ENCODE measurements around the gene NUP62. TPM values are rescaled to one million over a fixed set of nuclear protein-coding genes. Genes with fewer than 3 reads are reported as not detected.

The NUP62 gene
- total and polyA plus RNA-seq, 4 donors: 14.2 to 19.8 (median 18.1) TPM

GRCh38 chr19:49907745-49908446, 21.4 kb downstream of the NUP62 start:
- Histone ChIP-seq H3K4me3 (ENCODE audit: low read depth in 1 of 3, low read length in 3 of 3) (no peak overlapping the region), H3K27me3 (ENCODE audit: control insufficient read depth in 4 of 4, insufficient read depth in 4 of 4, low read length in 3 of 4) (no peaks in the 10 kb centered on the region), H3K9me3 (ENCODE audit: control insufficient read depth in 4 of 4, low read length in 3 of 4) (no peaks in the 10 kb centered on the region), H3K9ac (ENCODE audit: low read depth in 1 of 2, low read length in 2 of 2) (no peak overlapping the region), H3K4me1 (ENCODE audit: control insufficient read depth in 4 of 4, insufficient read depth in 4 of 4, low read length in 3 of 4) (peaks cover 0 to 9% (median 4%) of the 10 kb centered on the region in 4 donors), H3K36me3 (ENCODE audit: control insufficient read depth in 4 of 4, insufficient read depth in 3 of 4, low read depth in 1 of 4, low read length in 3 of 4) (peaks cover 4 to 34% (median 14%) of the 10 kb centered on the region in 4 donors), H3K27ac (ENCODE audit: low read depth in 1 of 2, low read length in 2 of 2) (no peak overlapping the region)
- 97% methylated on average over 23 of the region's 23 CpGs for WGBS
- DNase-seq (ENCODE audit: low spot score): no peak
- TF ChIP-seq NR2F2 (IDR thresholded peaks at IDR 0.05) (no peak), JUND (IDR thresholded peaks at IDR 0.05) (no peak), HNF4G (IDR thresholded peaks at IDR 0.05) (no peak), ZBTB33 (IDR thresholded peaks at IDR 0.05) (no peak), EGR1 (IDR thresholded peaks at IDR 0.05; ENCODE audit: low read depth in 2 of 2) (no peak), SP1 (IDR thresholded peaks at IDR 0.05) (no peak), RXRA (IDR thresholded peaks at IDR 0.05) (no peak), HNF4A (conservative IDR thresholded peaks at IDR 0.05) (no peak), YY1 (IDR thresholded peaks at IDR 0.05) (no peak)
- TF ChIP-seq, protein P1, sequence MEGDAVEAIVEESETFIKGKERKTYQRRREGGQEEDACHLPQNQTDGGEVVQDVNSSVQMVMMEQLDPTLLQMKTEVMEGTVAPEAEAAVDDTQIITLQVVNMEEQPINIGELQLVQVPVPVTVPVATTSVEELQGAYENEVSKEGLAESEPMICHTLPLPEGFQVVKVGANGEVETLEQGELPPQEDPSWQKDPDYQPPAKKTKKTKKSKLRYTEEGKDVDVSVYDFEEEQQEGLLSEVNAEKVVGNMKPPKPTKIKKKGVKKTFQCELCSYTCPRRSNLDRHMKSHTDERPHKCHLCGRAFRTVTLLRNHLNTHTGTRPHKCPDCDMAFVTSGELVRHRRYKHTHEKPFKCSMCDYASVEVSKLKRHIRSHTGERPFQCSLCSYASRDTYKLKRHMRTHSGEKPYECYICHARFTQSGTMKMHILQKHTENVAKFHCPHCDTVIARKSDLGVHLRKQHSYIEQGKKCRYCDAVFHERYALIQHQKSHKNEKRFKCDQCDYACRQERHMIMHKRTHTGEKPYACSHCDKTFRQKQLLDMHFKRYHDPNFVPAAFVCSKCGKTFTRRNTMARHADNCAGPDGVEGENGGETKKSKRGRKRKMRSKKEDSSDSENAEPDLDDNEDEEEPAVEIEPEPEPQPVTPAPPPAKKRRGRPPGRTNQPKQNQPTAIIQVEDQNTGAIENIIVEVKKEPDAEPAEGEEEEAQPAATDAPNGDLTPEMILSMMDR (IDR thresholded peaks at IDR 0.05; ENCODE audit: low read depth, low read length, missing input control): no peak

- no peak overlapping the region for H3K27ac ChIP-seq (ENCODE audit: low read depth in 1 of 2, low read length in 2 of 2)
- no peak for DNase-seq (ENCODE audit: low spot score)
- H3K27me3 ChIP-seq (ENCODE audit: control insufficient read depth in 4 of 4, insufficient read depth in 4 of 4, low read length in 3 of 4): no peaks in the 10 kb centered on the region
- no peak for TF ChIP-seq ZBTB33 (IDR thresholded peaks at IDR 0.05)
- no peak for TF ChIP-seq RAD21 (IDR thresholded peaks at IDR 0.05)
- no peak for TF ChIP-seq RXRA (IDR thresholded peaks at IDR 0.05)
- no peak for TF ChIP-seq HNF4A (conservative IDR thresholded peaks at IDR 0.05)
- no peak for TF ChIP-seq TAF1 (conservative IDR thresholded peaks at IDR 0.05)
- TF ChIP-seq, protein P2, sequence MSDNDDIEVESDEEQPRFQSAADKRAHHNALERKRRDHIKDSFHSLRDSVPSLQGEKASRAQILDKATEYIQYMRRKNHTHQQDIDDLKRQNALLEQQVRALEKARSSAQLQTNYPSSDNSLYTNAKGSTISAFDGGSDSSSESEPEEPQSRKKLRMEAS (IDR thresholded peaks at IDR 0.05): no peak
- no peak for TF ChIP-seq REST (IDR thresholded peaks at IDR 0.05)
- no peak for TF ChIP-seq SP1 (IDR thresholded peaks at IDR 0.05)
- TF ChIP-seq, protein P1 (IDR thresholded peaks at IDR 0.05; ENCODE audit: low read depth, low read length, missing input control): no peak
- no peak for TF ChIP-seq ATF3 (IDR thresholded peaks at IDR 0.05)
- TF ChIP-seq JUND (IDR thresholded peaks at IDR 0.05): no peak
- TF ChIP-seq FOXA2 (IDR thresholded peaks at IDR 0.05): no peak
- no peak for TF ChIP-seq EGR1 (IDR thresholded peaks at IDR 0.05; ENCODE audit: low read depth in 2 of 2)
- no peak for TF ChIP-seq NR2F2 (IDR thresholded peaks at IDR 0.05)
- no peak for TF ChIP-seq YY1 (IDR thresholded peaks at IDR 0.05)
- H3K4me3 ChIP-seq (ENCODE audit: low read depth in 1 of 3, low read length in 3 of 3): no peak overlapping the region
- H3K36me3 ChIP-seq (ENCODE audit: control insufficient read depth in 4 of 4, insufficient read depth in 3 of 4, low read depth in 1 of 4, low read length in 3 of 4): peaks cover 4 to 34% (median 14%) of the 10 kb centered on the region in 4 donors
- H3K9ac ChIP-seq (ENCODE audit: low read depth in 1 of 2, low read length in 2 of 2): no peak overlapping the region
- 95% methylated on average over 16 of the region's 16 CpGs for WGBS
- H3K9me3 ChIP-seq (ENCODE audit: control insufficient read depth in 4 of 4, low read length in 3 of 4): no peaks in the 10 kb centered on the region
- H3K4me1 ChIP-seq (ENCODE audit: control insufficient read depth in 4 of 4, insufficient read depth in 4 of 4, low read length in 3 of 4): peaks cover 0 to 9% (median 4%) of the 10 kb centered on the region in 4 donors
Observed at GRCh38 chr19:49906879-49907564, 22.3 kb downstream of the NUP62 start.
